ENCODE measurements around the gene COMT. TPM values are rescaled to one million over a fixed set of nuclear protein-coding genes. Genes with fewer than 3 reads are reported as not detected.

Gene COMT
- total RNA-seq, 4 donors from 2014 or later, result 89.1 to 149 (median 138) TPM

DNA sequence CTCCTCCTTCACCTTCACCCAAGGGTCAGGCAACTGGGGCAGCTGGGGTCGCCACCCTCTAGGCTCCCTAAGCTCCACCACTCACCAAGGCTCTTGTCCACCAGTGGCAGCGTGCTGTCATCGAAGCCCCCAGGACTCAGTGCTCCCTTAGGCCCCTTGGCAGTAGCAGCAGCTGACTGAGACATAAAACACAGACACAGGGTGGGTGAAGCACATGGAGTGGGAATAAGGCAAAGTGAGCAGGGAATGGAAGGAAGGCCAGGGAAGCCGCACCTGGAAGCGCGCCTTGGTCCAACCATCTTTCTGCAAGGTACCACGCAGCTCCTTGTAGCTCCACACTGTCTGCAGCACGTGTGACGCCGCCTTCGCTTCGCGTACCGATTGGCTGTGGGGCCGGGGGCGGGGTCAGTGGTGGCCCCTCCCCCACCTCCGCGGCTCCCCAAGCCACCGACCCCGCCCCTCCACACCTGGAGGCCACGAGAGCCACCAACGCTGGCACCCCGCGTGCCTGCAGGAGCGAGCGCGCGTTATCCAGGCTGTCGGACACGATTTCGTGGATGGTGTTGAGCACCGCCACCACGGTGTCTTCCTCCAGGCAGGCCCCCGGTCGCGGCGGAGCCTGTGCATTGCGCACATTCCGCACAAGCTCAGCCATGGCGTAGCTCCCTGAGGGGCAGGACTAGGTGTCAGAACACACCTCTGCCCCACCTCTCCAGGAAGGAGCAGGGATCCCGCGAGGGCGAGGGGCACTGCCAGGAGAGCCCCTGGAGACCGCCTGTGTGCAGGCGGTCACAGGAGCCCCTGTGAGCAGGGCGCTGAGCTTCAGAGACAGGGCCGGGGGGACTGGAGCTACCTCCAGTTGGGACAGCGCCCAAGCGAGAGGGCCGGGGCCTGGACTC, 31.3 kb downstream of the COMT start:
- DNase-seq, result no peak
- Histone ChIP-seq H3K4me1 (peaks cover 0 to 12% (median 2%) of the 10 kb centered on the region in 4 donors), H3K9me3 (no peaks in the 10 kb centered on the region), H3K36me3 (peaks cover 0 to 19% (median 0%) of the 10 kb centered on the region in 3 donors), H3K27ac (no peak overlapping the region), H3K4me3 (no peak overlapping the region), H3K27me3 (no peaks in the 10 kb centered on the region)
- TF ChIP-seq CTCF (IDR thresholded peaks at IDR 0.05), result no peak
- no peak for TF ChIP-seq POLR2A (IDR thresholded peaks at IDR 0.05)

- no peak for DNase-seq
- TF ChIP-seq CTCF (IDR thresholded peaks at IDR 0.05), result no peak
- TF ChIP-seq POLR2A (IDR thresholded peaks at IDR 0.05), result no peak
- Histone ChIP-seq H3K4me3 (no peak overlapping the region), H3K9me3 (no peaks in the 10 kb centered on the region), H3K36me3 (peaks cover 0 to 11% (median 0%) of the 10 kb centered on the region in 3 donors), H3K27me3 (no peaks in the 10 kb centered on the region), H3K4me1 (peaks cover 0 to 12% (median 2%) of the 10 kb centered on the region in 4 donors), H3K27ac (no peak overlapping the region)
Measured at GRCh38 chr22:19973551-19974267, 32.1 kb downstream of the COMT start.

DNA sequence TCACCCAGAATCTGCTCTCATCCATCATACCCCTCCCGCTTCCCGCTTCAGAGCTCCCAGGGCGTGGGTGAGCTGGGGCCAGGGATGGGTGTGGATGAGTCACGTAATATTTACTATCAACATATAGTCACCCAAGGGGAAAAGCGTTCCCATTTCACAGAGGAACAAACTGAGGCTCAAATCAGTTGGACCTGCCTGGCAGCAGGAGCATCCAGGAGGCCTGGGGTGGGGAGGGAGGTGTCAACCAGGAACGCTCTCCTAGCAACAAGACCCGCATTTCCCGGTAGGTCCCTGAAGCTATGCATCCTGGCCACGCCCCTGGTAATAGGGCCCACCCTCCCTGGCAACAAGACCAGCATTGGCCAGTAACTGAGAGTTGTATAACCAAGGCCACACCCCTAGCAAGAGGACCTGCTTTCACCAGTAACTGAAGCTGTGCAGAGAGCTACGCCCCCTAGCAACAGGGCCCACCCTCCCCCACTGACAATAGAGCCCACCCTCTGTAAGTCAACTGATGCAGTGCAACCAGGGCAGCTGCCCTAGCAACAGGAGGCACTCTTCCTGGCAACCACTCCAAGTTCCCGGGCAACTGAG, 32.8 kb downstream of the COMT start:
- peaks cover 0 to 4% (median 0%) of the 10 kb centered on the region in 3 donors for H3K36me3 ChIP-seq
- H3K4me1 ChIP-seq, result peaks cover 0 to 12% (median 2%) of the 10 kb centered on the region in 4 donors
- TF ChIP-seq POLR2A (IDR thresholded peaks at IDR 0.05) (no peak), CTCF (IDR thresholded peaks at IDR 0.05) (no peak)
- H3K27ac ChIP-seq, result no peak overlapping the region
- no peak for DNase-seq
- no peaks in the 10 kb centered on the region for H3K27me3 ChIP-seq
- no peaks in the 10 kb centered on the region for H3K9me3 ChIP-seq
- H3K4me3 ChIP-seq, result no peak overlapping the region

GRCh38 chr22:19974935-19975706, 33.5 kb downstream of the COMT start:
- no peaks in the 10 kb centered on the region for H3K27me3 ChIP-seq
- no peak overlapping the region for H3K4me3 ChIP-seq
- no peaks in the 10 kb centered on the region for H3K36me3 ChIP-seq
- TF ChIP-seq POLR2A (IDR thresholded peaks at IDR 0.05) (no peak), CTCF (IDR thresholded peaks at IDR 0.05) (no peak)
- no peaks in the 10 kb centered on the region for H3K9me3 ChIP-seq
- peaks cover 0 to 12% (median 2%) of the 10 kb centered on the region in 4 donors for H3K4me1 ChIP-seq
- DNase-seq, result no peak
- H3K27ac ChIP-seq, result no peak overlapping the region

GRCh38 chr22:19975707-19976035, 34.1 kb downstream of the COMT start:
- Histone ChIP-seq H3K36me3 (no peaks in the 10 kb centered on the region), H3K4me1 (peaks cover 0 to 10% (median under 1%) of the 10 kb centered on the region in 4 donors), H3K27ac (no peak overlapping the region), H3K27me3 (no peaks in the 10 kb centered on the region), H3K9me3 (no peaks in the 10 kb centered on the region), H3K4me3 (no peak overlapping the region)
- TF ChIP-seq POLR2A (IDR thresholded peaks at IDR 0.05), result no peak
- TF ChIP-seq CTCF (IDR thresholded peaks at IDR 0.05), result no peak
- no peak for DNase-seq

All from Peyer's patch (tissue), 4 donors.